SIG-M5 (cell line): ENCODE results near the gene PRPH2.

Experiments used
- DNase-seq: peaks from one replicate; lab custom pipeline; 2025; lab: John Stamatoyannopoulos, UW

The PRPH2 gene

GRCh38 chr6:42722497-42722896 is at the start of gene PRPH2:
Gene PRPH2, minus strand, starts transcription at chr6:42722597. Its CDS starts 263 bp downstream, at chr6:42722334.
- no peak for DNase-seq

GRCh38 chr6:42771741-42772100 is 49.3 kb upstream of the PRPH2 start:
- DNase-seq: no peak

- DNase-seq: no peak
Measured at GRCh38 chr6:42769836-42770235, 47.4 kb upstream of the PRPH2 start.

- no peak for DNase-seq
Measured at GRCh38 chr6:42769051-42769450, 46.7 kb upstream of the PRPH2 start.

- DNase-seq: no peak
Measured at GRCh38 chr6:42766163-42766670, 43.8 kb upstream of the PRPH2 start.

GRCh38 chr6:42764911-42765648 is 42.7 kb upstream of the PRPH2 start:
- no peak for DNase-seq

- no peak for DNase-seq
Measured at GRCh38 chr6:42762950-42763349, 40.6 kb upstream of the PRPH2 start.

- no peak for DNase-seq
Measured at GRCh38 chr6:42762426-42762859, 40.0 kb upstream of the PRPH2 start.

GRCh38 chr6:42761287-42762067 is 39.1 kb upstream of the PRPH2 start:
- no peak for DNase-seq

GRCh38 chr6:42758756-42759430 is 36.5 kb upstream of the PRPH2 start:
- no peak for DNase-seq

GRCh38 chr6:42756722-42757121 is 34.3 kb upstream of the PRPH2 start:
- no peak for DNase-seq

- no peak for DNase-seq
Measured at GRCh38 chr6:42754759-42755158, 32.4 kb upstream of the PRPH2 start.

GRCh38 chr6:42751055-42751454 is 28.7 kb upstream of the PRPH2 start:
- DNase-seq: no peak

GRCh38 chr6:42748203-42748898 is 26.0 kb upstream of the PRPH2 start:
- no peak for DNase-seq

GRCh38 chr6:42746463-42747391 is 24.3 kb upstream of the PRPH2 start:
- peak; percentile 41 for DNase-seq

GRCh38 chr6:42745640-42746462 is 23.5 kb upstream of the PRPH2 start, which contains the start of gene TBCC:
Gene TBCC, minus strand, starts transcription at chr6:42746103. Its CDS starts 30 bp downstream, at chr6:42746073.
- DNase-seq: peak; percentile 79

- DNase-seq: no peak
Measured at GRCh38 chr6:42745083-42745639, 22.8 kb upstream of the PRPH2 start.

GRCh38 chr6:42744351-42744893 is 22.0 kb upstream of the PRPH2 start:
- no peak for DNase-seq
